ENCODE measurements around the gene VAPB.
"Not testable (repeated sequence)": the region's sequence is repeated elsewhere in the genome, so short reads cannot be mapped to it uniquely, and the experiment has no call there.

Gene VAPB

DNA sequence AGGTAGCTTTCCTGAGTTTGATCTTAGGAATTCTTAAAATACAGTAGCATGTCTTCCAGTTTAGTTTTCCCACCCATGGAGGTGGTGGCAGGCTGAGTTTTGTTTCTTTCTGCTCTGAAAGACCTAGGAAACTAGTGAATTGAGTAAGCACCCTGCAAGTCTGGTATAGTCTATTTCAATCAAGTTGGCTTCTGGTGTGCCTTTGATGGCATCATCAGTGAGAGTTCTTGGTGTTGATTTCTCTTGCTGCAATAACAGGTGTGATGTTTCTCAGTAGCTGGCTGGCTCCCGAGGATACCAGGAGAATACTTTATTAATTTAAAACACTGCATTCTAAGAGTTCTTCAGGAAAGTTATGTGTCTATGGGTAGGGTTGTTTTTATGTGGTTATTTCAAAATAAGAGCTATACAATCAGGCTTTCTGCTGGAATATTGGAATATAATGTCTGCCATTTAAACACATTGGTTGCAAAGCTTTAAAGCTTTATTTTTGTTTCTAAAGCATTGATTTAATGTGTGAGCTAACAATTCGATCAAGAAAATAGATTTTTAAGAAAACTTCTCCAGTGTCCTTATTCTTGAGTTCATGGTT lies 19.0 kb downstream of the VAPB start:
- DNase-seq (ENCODE audit: low read depth) = no peak

DNA sequence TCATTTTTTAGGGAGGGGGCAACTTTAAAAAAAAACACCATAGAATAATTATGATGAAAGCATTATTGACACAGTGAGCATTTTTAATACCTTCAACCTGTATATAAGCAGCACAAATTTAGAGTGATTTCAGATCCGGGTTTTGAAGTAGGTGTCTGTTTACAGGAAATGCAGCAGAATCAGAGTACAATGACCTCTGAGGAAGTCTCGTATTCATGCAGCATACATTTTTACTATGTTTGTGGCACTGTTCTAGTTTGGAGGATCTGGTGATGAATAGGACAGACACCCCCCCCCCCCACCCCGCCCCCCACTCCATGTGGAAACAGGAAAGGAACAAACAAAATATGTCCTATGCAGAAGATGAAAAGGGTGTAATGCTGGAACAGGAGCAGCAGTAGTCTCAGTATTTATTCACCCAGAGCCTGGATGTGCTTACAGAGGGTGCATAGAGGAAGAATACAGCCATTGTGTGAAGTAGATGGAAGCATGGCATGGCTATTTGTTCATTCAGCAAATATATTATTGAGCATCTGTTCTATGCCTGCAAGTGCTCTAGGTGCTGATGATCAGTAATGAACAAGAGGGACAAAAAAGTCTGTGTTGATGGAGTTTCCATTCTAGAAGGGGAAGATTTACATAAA lies 19.7 kb downstream of the VAPB start:
- no peak for DNase-seq (ENCODE audit: low read depth)

DNA sequence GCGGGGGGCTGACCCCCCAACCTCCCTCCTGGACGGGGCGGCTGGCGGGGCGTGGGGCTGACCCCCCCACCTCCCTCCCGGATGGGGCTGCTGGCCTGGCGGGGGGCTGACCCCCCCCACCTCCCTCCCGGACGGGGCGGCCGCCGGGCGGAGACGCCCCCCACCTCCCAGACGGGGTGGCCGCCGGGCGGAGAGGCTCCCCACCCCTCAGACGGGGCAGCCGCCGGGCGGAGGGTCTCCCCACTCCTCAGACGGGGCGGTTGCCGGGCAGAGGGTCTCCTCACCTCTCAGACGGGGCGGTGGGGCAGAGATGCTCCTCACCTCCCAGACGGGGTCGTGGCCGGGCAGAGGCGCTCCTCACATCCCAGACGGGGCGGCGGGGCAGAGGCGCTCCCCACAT lies 25.2 kb downstream of the VAPB start:
- DNase-seq (ENCODE audit: low read depth) = not testable (repeated sequence)

DNA sequence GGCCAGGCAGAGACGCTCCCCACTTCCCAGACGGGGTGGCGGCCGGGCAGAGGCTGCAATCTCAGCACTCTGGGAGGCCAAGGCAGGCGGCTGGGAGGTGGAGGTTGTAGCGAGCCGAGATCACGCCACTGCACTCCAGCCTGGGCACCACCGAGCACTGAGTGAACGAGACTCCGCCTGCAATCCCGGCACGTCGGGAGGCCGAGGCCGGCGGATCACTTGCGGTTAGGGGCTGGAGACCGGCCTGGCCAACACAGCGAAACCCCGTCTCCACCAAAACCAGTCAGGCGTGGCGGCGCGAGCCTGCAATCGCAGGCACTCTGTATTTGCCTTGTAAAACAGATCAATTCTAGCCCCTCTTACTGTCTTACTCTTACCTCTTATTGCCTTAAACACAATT lies 25.8 kb downstream of the VAPB start:
- DNase-seq (ENCODE audit: low read depth) = not testable (repeated sequence)

DNA sequence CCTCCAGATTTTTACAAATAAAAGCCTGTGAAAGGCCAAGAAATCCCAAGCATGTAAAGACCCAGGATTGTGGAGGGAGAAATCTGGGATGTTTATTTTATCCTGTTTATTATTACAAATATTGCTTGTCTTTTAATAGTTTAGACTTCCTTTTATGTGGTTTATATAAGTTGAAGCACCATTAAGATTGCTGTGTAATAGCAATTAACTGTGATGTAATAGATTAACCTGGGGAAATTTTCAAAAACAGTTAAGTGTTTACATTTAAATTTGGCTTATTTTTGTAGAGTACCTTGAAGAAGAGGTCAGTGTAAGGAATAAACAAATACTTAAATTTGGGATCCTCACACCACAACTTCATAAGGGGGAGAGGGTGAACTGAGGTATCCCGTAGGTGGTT lies 27.0 kb downstream of the VAPB start:
- no peak for DNase-seq (ENCODE audit: low read depth)

DNA sequence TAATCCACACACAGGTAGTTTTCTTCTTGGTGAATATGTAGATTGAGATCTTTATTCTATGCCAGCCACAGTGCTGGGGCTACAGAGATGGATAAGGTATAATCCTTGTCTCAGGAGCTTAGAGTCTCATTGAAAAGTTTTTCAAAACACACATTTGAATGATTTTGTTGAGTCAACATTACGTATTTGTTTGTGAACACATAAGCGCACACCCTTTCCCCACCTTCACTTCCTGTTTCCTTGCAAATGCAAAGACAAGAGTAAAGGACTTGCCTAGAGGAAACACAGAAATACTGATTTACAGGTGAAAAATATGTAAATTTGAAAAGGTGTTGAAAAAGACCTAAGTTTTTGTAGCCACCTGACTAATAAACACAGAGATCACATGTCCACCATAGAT lies 27.8 kb downstream of the VAPB start:
- DNase-seq (ENCODE audit: low read depth) = no peak

DNA sequence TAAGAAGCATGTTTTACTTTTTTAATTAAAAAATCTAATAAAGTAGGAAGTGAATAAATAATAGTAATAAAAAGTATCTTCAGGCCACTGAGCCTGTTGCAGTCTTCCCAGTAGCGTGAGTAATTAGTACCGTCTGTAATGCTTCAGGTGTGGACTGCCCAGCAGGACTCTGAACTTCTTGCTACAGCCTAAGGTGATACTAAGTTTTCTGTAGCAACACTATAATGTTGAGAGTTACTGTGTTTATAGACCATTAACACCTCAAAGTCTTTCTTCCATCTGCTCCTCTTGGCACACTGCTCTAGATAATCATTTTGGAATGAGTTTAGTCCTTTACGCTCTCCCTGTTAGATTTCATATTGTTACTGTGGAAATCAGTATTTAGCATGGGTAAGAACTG lies 28.4 kb downstream of the VAPB start:
- no peak for DNase-seq (ENCODE audit: low read depth)

DNA sequence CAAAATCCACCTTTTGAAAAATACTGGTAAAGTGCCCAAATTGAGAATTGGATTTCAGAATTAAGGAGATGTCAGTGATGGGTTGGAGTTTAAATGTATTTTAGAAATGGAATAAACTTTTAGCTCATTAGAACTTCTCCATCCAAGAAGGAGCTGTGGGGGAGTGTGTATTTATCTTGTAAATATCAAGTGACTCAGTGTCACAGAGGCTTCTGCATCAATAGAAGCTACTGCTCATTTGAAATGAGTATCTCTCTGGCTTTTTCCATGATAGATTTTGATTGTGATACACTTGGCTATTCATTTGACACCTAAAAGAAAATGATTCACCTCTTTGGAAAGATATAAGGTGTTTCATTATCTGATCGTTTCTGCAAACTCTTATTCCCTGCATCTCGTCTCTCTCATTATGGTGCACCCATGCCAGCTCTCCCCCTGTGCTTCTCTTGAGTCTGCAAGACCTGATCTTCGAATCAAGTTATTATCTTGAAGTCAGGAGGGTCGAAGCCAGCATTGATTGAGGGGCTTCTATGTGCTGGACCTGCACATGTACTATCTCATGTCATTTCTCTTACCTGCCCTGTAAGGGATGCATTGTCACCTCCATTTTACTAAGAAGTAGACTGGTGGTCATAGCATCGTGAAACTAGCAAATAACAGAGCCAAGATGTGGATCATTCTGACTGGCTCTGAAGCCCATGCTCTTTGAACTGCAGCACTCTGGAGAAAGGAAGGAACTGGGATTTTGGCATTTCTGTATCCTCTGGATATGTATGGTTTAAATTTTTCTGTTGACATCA lies 30.1 kb downstream of the VAPB start:
- no peak for DNase-seq (ENCODE audit: low read depth)

DNA sequence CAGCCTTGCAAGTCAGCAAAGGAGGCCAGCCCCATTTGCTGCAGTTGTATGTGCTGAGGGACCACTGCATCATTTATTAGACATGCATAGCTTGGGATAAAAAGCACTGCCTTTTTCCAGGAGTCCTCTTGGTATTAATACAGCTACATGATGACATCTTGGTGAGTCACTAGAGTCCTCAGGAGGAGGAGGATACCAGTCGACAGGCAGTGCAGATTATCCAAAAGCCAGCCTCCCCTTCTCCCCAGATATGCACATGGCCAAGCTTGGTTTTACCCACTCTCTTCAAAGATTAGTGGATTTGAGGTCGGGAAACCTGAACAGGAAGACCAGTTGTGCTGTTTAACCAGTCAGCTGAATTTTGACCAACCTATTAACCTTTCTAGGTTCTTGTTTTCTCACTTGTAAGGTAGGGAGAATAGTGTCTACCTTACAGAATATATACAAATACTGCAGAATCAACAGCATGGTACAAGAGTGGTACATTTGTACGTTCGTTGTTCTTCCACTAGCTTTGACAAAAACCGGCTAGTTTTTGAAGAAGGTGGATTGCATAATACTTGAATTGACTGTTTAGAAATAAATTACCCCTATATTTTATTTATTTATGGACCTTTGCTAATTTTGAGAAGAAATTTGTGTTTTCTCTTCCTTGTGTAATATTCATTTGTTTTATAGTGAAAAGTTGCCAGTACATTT lies 31.9 kb downstream of the VAPB start:
- DNase-seq (ENCODE audit: low read depth) = no peak

DNA sequence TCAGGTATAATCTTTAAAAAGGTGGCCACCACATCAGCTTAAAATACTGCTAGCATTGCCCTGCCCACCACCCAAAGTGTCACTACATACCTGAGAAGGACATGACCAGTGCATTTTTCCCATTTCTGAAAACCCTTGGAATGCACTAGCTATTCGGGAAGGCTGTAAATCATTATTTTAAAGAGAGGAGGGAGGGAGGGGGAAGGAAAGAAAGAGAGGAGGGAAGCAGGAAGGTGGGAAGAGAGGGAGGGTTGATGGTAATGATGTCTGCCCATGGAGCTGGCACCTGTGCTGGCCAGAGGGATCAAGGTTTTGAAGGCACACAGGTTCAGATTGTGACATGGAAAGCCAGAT lies 32.4 kb downstream of the VAPB start:
- DNase-seq (ENCODE audit: low read depth) = no peak

DNA sequence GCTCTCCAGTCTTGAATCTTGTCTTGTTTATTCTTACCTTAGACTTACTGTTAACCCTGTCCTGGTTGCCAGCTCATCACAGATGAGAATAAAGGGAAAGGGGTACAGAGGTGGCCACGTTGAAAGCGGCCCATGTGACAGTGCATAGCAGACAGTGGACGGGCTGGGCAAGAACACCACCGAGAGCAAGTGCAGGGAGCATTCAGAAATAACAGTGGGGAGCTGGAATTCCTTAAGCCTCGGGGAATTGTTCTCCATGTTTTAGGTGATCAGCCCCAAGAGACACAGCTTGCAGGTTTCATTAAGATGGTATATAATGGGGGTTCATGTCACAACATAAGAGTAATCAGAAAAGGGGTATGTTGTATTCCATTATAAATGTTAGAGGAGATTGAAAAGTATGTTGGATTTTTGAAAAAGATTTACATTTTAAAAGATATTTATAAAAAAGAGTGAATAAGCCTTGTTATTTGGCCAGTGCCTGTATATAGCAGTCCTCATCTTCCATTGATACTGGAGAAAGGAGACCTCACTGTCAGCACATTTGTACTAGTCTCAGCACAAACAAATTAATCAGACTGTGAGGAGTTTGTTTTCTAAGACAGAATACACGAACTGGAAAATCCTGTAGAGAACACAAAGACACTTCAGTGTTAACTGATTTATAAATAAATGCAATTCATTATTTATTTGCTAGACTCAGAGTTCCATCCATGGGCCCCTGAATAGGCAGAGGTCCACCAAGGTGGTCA lies 35.4 kb downstream of the VAPB start:
- no peak for DNase-seq (ENCODE audit: low read depth)

DNA sequence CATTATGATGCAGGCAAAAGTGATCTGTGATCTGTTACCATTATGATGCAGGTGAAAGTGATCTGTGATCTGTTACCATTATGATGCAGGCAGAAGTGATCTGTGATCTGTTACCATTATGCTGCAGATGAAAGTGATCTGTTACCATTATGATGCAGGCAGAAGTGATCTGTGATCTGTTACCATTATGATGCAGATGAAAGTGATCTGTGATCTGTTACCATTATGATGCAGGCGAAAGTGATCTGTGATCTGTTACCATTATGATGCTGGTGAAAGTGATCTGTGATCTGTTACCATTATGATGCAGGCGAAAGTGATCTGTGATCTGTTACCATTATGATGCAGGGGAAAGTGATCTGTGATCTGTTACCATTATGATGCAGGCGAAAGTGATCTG lies 38.5 kb downstream of the VAPB start:
- DNase-seq (ENCODE audit: low read depth) = not testable (repeated sequence)

DNA sequence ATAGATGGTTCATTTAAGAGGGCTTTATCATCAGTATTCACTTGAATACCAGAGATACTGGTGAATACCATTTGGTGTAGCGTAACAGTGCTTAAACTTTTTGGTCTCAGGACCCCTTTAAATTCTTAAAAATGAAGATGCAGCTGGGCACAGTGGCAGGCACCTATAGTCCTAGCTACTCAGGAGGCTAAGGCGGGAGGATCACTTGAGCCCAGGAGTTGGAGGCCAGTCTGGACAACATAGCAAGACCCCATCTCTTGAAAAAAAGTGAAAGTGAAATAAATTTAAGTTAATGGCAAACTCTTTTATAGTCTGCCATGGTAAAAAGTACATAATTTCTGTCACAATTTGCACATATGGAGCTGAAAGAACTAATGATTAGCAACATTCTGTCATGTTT lies 39.3 kb downstream of the VAPB start:
- no peak for DNase-seq (ENCODE audit: low read depth)

DNA sequence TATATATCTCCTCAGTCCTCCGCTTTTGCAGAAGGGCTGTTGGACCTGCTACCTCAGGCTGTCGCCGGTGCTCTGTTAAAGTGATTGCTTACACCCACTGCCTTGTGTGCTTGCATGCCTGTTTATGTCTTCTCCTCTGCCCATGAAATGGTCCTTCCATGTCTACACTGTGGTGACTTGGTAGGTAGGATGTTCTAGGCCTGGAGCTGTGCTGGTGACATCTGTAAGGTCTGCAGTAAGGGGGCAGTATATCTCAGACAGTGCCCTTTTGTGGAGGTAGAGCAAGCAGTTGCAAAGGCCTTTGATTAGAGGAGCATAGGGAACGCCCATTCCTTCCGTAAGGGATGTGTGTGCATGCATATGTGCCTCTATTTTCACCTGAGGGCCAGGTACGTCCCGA lies 40.3 kb downstream of the VAPB start:
- DNase-seq (ENCODE audit: low read depth) = no peak

DNA sequence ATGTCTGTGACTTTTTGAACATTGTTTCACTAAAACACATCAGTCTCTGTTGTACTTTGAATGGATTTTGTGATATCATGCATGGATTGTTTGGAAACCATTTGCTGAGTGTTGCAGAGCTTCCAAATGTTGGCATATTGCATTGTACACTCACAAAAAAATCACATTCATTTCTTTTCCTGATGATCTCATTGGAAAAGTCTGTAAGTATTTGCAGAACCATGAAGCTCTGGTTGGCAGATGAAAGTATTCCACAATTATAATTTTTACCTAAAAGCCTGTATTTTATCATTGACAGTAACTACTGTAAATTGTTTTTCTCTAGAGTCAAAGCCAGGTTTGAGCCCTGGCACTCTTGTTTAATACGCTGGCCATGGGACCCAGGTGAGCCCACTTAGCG lies 42.1 kb downstream of the VAPB start:
- no peak for DNase-seq (ENCODE audit: low read depth)

DNA sequence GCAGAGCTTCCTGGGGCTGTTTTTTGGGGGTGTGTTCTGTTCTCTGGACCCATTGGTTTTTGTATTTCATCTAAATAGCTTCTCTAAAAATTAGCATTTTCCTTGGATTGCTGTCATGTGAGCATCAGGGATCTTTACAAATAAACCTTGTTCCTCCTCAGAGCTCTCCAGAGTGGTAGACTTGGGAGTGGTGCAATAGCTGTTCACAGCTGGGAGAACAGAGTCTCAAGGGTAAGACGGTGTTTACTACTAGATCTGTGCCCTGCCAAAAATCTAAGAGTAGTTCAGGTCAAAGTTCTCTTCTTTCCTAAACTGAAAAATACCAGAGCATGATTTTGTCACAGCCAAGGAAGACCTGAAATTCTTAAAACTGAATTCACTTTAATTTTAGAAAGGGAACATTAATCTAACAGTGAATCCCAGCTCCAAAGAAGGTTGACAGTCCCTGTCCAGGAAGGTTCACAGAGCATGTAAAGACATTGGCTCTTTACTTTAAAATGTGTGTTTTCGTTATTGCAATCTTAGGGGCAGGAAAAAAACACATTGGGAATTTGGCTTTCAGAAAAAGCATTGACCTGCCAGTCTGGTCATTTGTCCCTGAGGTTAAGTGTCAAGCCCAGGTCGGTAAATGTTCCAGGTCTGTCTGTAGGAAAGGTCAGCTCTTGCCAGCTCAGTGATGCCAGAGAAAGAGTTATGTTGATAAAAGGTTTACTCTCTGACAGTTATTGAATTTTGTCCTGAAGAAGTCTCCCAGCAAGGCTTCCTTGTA lies 43.3 kb downstream of the VAPB start:
- no peak for DNase-seq (ENCODE audit: low read depth)

DNA sequence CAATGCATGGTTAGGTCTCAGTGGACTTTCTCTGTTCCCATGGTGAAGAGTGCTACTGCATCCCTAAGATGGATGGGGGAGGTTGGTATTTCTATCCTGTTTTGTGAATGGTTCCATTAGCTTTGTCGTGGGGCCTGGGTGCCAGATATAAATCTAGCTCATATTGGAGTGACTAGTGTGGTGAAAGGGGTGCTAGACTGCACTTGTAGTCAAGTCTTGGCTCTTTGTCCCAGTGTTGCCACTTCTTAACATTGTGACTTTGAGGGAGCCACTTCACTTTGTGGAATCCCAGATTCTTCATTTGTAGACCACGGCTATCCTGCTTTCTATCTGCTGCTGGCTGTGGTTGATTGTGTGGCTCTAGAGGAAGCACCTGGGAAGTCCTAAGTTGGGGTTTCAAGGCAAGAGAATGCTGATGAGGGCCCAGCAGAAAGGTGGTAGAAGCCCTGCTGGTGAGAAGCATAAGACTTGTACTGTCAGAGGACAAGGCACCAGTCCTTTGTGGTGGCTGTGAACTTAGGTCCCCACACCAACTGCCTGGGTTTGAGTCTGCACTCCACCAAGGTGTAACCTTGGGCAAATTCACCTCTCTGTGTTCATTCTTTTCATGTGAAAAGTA lies 44.1 kb downstream of the VAPB start:
- no peak for DNase-seq (ENCODE audit: low read depth)

DNA sequence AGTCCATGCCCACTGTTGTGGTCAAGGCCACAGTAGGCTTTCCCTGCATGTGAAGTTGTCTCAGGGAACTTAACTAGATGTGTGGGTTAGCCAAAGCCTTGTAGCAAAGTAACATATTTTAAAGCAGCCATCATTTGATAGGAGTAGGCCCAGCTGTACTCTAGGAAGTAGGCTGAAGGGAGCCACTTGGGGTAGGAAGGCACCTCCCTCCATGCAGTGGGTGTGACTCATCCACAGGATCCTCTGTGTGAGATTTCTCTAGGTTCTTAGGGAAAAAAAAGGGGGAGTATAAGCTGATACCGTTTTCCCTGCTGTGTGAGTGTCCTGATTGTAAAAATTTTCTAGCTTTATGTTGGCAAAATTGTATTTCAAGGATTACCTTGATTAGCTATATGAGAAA lies 44.7 kb downstream of the VAPB start:
- no peak for DNase-seq (ENCODE audit: low read depth)

DNA sequence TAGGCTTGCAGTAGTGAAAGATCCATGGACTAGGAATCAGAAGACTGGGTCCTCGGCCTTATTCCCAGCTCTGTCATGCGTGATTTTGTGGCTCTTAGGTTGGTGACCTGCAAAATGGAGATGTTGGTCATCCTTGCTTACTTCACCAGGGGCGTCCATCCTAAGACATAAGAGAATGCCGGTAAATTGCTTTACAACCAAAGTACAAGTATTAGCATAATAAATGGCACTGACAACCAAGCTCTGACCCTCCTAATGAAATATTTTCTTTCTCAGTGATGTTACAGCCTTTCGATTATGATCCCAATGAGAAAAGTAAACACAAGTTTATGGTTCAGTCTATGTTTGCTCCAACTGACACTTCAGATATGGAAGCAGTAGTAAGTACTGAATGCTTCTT lies 45.3 kb downstream of the VAPB start:
- DNase-seq (ENCODE audit: low read depth) = no peak

DNA sequence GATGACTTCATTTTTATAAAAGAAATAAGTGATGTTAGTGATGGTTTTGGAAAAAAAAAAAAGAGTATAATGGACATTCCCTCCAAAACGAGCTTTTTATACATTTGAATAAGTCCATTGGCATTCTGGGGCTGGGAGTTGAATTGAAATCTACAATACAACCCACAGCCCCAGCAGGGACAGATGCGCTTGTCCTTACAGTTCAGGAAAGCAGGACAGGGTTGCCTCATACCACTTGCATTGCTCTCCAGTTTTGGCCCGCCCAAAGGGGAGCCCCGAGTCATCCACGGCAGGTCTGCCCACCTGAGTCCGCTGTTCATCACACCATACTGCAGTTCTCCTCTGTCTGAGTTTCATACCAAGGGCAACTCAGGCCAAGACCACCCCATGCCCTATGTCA lies 46.2 kb downstream of the VAPB start:
- DNase-seq (ENCODE audit: low read depth) = no peak

Measured in activated T-cell treated with anti-CD3 and anti-CD28 coated beads for 24 hours (primary cell).